Activated CD8-positive, alpha-beta memory T cell treated with anti-CD3 and anti-CD28 coated beads, Interleukin-2, amount 50 U/mL, for 1 hour (primary cell): ENCODE measurements around the gene LCT.
"Not testable (repeated sequence)": the region's sequence is repeated elsewhere in the genome, so short reads cannot be mapped to it uniquely, and the experiment has no call there.

Experiments used
- DNase-seq: peaks from one replicate; pipeline ENCODE4 v3.0.0-alpha.2; 2020; ENCODE audit errors: extremely low read depth

Gene LCT

DNA sequence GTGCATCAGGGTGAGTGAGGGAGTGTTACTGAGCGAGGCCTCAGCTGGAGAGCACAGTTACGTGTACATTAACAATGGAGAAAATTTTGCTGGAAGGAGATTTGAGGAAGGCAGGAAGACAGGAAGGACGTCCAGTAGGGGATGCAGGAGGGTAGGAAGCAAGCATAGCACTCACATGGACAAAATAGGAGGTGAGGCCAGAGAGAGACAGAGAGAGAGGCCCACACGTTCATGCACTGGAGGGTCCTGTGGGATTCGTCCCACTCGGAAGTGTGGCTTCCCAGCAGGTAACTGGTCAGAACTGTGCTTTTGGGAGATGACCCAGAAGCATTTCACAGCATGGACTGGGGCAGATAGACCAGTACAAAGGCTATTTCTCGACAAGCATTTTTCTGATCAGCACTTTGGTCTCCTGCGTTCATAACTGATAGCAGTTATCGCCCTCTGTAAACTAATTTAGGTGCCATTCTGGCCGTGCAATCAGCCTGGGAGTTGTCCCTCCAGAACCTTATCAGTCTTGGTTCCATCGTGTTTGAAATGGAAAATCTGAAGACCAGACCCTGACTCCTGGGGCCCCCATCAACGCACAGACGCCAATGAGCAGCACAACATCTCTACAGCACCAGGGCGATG, 5.7 kb downstream of the LCT start:
- DNase-seq: no peak

DNA sequence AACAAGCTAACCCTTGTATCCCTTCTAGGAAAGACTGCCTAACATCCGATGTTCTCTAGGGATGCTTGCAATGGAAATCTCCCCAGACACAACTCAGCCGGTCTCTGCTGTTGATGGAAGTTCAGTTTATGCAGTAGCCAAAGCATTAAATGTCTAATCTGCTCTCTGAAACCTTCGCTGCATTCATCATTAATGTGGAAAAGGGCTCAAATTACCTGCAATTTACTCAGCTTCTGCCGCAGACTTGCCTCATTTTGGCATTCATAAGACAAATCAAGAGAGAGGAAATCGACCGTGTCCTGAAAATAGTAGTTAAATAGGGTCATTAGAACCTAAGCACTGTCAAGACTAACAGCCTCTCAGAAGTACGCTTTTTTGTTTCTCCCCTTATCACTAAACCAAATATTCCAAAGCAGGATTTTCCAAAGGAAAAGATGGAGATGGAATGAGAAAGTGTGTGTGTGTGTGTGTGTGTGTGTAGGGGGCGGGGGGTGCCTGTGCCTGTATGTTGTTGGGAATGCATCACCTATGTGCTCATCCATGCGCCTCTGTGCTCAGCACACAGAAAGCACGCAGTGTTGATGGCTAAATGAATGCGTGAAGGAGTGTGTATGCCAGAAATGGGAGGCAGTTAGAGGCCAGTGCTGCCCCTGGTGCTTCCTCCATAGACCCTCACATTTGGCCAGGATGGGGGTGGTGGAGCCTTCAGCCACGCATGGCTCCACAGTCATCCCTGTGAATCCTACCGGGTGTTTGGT, 7.4 kb downstream of the LCT start:
- DNase-seq: no peak

DNA sequence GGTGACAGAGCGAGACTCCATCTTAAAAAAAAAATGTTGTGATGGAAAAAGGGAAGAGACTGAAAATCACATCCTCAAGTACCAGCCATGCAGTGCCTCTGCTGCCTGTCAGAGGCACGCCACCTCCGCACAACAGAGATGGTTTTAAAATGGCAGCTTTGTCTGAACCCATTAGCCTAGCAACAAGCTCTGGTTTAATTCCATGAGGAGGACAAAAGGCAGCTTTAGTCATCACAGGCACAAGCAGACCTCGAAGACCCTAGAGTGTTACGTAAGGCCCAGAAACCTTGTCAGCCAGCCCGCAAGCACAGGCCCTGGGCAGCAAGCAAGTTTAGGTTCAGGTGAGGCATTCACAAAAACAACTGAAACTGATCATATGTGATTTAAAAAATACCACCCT, 10.4 kb downstream of the LCT start:
- DNase-seq: no peak

DNA sequence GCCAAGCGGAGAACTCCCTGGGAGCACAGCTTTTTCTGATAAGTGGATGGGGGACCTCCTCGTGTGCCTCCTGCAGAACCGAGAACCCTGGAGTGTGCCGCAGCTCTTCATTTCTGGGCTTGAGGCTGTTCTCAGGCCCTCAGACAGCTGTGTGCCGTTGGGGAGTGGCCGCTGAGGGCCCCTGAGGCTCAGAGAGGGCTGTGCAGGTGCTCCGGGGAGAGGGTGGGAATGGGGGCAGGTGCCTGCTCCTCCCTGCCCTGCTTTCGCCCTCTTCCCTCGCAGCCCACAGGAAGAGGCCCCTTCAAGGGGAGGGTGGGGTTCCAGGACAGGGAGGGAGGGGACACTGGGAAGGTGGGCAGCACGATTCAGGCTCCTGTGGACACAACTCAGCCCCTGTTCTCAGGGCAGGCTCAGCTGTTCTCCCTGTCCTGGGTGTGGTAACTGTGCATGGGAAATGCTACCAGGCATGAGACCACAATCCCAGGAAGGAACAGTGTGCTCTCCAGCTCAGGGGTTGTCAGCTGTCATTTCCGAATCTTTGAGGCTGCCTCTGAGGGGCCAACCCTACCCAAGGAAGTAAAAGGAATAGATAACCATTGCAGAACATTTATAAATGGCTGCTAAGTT, 11.3 kb downstream of the LCT start:
- no peak for DNase-seq

DNA sequence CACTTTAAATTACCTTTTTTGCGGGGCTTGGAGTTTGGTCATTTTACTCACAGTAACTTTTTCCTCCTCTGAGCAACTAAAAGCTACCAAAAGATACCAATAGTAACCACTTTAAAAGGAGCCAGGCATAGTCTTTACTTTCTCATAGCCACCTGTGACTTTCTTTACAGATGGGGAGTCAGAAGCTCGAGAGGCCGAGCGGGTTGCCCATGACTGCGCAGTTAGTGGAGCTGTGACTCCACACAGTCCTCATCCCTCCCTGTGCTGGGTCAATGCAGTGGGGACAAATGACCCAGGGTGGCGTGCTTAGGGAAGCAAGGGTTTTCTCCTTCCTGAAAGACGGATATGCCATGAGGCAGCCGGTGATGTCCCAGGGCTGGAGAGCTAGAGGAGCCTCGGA, 11.9 kb downstream of the LCT start:
- DNase-seq: no peak

DNA sequence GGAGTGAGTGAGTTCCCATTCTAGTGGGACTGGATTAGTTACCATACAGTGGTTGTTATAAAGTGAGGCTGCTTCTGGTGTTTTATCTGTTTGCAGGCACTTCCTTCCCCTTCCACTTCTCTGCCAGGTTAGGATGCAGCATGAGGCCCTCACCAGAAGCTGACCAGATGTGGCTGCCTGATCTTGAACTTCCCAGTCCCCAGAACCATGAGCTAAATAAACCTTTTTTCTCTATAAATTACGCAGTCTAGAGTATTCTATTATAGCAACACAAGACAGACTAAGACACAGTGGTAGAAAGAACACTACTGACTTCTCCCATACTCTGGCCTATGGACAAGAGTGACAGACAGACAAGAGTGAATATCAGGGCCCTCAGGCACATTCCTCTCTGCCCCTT, 14.1 kb downstream of the LCT start:
- DNase-seq: no peak

DNA sequence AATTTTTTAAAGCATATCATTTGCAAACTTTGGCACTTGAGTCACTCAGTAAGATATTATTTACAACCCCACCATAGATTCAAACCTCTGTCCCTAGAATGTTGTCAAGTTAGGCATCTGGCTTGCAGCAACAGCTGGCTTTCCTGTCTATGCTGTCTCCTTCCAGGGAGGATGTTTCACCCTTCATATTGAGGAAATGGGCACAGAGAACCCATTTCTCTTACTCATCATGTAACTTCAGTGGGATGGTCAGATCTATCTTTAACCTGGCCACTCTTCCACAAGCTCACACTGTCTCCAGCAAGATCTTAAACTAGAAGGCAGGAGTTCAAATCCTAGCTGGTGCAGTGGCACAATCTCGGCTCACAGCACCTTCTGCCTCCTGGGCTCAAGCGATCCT, 15.8 kb downstream of the LCT start:
- no peak for DNase-seq

DNA sequence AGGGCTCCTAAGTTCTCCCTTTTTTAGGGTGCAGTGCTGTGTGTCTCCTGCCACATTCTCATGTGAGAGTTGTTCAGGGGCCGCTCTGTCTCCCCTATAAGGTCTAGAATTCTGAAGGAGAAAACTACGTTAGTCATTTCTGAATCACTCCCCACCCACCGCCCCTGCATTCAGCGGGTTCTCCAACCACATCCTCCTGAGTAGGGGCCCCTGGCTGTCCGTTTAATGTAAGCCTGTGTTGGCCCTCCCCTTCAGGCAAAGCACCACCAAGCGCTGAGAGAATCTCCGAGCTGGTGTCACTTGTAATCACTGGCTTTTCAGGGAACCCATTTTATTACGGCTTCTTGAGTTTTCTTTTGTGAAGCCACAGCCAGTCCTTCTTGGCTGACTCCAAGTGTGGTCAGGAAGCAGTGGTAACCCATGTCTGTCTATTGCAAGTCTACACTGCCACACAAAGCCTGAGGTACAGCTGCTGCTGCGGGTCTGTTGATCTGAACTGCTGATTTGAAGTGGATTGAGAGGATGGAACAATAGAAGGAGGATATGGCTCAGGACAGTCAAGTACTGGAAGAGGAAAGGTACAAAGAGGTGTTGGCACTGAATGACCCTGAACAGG, 16.9 kb downstream of the LCT start:
- DNase-seq: peak; percentile 29

DNA sequence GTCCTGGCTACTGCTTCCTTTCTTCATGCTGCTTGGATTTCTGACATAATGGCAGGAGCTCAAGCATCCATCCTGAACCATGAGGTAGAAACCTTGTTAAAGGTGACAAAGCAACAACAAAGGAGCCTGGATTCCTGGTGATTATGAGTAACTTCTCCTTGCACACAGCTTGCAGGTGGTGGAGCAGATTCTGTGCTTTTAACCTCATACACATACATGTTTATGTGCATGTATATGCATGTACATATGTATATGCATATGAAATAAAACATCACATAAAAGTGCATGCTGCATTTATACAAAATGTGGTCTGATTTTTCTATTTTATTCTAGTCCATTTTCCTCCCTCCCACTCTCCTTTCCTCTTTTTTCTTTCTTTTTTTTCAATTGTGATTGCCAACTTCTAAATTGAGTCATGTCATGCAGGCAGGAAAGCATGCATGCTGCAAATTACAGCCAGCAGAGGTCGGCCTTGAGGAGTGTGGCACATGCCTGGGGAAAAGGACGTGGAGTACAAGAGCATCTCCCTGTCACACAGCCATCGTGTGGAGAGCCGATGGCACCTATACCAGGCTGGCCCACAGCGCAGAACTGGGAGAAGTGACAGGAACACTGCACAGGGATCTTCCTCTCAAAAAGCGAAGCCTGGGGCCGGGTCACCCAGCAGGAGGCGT, 17.9 kb downstream of the LCT start:
- no peak for DNase-seq

DNA sequence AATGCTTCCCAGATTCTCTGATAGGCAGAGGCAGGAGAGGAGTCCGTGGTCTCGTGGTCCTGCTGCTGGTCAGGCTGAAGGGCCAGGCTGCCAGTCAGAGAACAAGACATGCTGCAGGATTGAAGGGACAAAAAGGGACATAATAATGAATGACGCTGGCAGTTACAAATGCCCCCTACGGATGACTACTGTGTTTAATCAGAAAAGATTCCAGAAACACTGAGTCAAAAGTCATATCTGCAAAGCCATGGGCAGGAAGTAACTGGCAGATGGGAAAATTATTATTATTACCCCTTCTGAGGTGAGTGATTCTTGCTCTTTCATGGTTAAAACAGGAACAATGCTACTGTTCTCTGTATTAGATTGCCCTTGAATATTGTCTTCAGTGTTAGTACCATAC, 19.0 kb downstream of the LCT start:
- DNase-seq: no peak

DNA sequence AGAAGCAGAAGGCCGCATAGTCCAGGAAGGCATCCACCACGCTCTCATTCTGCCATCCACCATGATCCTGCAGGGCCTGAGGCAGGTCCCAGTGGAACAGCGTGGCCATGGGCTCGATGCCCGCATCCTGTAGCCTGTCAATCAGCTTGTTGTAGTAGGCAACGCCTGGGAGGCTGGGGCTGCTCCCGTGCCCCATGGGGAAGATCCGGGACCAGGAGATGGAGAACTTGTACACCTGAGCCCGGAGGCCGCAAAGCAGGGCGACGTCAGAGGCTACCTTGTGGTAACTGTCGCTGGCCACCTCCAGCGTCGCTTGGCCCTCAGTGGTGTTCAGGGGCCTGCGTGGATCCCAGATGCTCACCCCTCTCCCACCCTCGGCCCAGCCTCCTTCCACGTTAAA, 19.5 kb downstream of the LCT start:
- no peak for DNase-seq

DNA sequence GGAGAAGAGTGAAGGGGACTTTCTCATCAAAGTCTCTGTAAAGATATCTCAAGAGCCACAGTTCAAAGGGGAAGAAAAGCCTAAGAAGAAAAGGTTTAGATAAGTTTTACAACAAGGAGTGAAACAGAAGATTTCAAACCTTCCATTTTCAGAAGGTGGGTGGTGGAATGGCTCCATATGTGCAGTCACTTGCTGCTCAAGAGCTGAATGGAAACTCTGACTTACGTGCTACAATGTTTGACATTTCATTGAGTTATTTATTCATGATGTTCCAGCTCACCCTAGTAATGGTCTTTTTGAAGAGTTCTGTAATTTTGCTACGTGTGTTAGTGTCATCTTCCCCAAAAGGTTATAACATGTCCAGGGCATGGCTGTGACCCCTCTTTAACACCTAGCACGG, 21.7 kb downstream of the LCT start:
- DNase-seq: no peak

DNA sequence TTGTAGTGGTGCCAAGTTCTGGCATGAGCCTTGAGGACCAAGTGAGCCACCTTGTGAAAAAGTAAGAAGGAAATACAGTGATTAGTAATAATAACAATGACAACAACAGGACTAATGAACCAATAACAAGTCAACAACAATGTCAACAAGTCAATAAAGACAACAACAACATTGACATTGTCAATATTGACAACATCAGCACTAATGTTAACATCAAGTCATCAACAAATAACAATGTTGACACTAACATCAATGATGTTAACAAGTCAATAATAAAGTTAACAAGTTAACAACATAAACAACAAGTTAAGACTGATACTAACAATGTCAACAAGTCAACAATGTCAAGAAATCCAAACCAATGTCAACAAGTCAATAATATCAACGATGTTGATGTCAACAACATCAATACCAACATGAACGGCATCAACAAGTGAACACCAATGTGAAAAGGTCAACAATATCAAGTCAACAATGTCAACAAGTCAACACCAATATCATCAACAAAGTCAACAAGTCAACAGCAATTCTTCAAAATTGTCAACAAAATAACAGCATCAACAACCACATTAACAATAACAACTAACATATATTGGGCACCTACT, 24.0 kb downstream of the LCT start:
- DNase-seq: no peak

DNA sequence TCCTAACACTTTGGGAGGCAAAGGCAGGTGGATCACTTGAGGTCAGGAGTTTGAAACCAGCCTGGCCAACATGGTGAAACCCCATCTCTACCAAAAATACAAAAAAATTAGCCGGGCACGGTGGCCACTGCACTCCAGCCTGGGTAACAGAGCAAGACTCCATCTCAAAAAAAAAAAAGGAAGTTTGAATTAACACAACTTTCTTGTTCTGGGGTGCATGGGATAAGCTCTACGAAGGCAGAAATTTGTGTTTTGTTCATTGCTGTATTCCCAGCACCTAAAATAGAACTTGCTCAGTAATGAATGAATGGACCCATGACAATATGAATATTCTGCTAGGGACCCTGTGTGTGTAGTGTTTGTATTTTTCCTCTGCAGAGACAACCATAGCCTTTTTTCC, 29.1 kb downstream of the LCT start:
- not testable (repeated sequence) for DNase-seq

DNA sequence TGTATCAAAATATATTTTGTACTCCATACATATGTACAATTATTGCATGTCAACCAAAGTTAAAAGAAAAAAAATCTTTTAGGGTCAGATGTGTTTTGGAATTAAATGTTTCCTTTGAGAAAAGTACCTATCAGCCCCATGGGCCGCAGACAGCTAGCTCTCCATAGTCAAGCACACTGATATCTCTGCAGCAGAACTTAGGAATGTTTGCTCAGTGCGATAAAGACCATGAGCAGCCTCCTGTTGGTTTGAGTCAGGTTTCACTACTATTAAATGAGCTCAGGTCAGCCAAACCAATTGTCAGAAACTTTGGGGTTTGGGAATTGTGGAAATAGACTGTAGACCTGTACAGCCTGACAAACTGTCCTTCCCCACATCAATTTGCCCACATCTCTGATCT, 33.7 kb downstream of the LCT start:
- no peak for DNase-seq

DNA sequence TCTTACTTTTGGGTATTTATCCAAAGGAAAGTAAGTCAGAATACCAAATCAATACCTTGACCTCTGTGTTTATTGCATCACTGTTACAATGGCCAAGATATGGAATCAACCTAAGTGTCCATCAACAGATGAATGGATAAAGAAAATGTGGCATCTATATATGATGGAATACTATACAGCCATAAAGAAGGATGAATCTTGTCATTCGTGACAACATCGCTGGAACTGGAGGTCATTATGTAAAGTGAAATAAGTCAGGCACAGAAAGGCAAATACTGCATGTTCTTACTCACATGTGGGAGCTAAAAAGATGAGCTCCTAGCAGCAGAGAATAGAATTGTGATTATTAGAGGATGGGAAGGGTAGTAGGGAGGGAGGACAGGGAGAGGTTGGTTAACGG, 34.6 kb downstream of the LCT start:
- no peak for DNase-seq

DNA sequence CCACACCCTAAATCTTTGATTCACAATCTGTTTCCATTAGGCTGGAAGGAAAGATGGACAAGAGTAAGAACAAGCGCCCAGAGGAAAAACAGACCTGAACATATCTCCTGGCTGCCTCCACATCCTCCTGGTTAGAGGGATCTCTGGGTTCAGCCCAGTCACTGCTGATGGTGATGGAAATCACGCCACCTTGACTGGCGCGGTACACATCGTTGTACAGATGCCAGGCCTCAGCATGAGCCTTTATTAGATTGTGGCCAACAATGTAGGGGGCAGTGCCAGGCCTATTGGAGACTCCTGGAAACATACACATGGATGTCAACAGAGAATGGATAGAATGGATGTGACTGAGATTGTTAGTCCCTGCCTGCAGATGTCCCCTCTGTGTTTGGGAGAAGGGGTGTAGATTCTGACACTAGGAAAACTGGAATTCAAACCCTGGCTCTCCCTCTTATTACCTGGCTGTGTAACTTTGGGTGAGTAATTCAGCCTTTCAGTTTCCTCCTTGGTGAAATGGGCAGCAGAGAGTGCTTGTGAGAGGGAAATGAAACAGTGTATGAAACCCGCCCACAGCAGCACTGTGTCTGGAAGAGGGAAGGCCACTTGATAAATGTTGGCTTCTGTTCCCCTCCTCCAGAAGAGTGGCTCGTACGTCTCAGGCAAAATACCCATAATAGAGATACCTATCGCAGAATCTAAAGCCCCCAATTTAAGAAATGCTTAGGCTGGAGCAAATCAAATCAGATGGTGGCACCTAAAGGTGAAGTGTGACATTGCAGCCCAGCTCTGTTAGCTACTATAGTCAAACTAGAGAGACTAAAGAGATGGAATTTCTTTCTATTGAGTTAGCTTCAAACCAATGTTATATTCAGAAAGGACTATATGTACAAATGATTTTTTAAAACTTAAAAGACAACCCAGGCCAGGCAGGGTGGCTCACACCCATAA, 36.2 kb downstream of the LCT start:
- no peak for DNase-seq

DNA sequence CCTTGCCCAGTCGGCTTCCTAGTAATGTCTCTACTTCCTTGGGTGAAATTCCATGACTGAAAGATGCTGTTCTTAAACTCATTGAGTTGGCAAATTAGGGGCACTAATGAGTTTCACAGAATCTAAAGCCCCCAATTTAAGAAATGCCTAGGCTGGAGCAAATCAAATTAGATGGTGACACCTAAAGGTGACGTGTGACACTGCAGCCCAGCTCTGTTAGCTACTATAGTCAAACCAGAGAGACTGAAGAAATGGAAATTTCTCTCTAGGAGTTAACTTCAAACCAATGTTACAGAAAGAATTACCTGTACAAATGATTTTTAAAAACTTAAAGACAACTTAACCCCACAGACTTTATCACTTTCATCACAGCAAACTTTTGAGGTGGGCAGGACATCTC, 37.2 kb downstream of the LCT start:
- DNase-seq: no peak

DNA sequence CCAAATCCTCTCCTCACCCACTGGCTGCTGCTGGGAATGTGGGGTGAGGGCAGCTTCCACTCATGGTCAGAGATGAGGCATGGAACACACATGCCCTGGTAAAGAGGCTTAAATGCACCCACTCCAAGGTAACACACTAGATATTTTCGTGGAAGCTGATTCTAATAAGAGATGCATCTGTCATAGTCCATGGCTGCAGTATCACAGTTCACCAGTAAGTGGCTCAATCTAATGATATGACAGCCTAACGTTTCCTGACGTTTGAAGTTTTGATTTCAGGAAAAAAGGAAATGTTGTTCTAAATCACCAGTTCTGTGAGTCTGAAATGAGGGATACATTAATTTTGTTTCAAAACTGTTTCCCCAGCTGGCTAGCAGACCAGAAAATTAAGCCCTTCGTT, 38.2 kb downstream of the LCT start:
- DNase-seq: no peak

DNA sequence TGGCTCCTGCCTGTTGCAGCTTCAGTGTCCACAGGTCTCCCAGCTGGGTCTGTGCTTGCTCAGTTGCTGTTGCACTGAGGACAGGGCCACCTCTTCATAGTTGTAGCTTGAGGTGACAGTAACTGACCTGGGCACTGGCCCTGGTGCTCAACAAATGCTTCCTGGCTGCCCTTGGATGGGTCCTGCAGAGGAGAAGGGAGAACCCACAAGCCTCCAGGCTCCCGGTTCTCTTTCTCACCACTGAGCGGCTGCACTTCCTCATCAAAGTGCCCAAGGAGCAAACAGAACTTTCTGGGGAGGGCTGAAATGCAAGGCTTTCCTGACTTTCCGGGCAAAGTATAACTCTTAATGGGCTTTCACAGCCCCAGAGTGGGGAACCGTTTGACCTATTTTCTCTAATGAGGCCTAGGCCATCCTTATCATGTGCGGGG, 38.7 kb downstream of the LCT start:
- no peak for DNase-seq
